HFFc6 (cell line): ENCODE results near the gene TMEM101. TPM values are rescaled to one million over a fixed set of nuclear protein-coding genes. Genes with fewer than 3 reads are reported as not detected.

ENCODE experiments used
- DNase-seq: peaks from one replicate; pipeline ENCODE4 v3.0.0-alpha.2; 2018
- H3K27ac Mint-ChIP-seq: 2 replicates; pipeline ENCODE4 v1.8.0; 2020; ENCODE audit warnings: mild to moderate bottlenecking, mixed read lengths
- H3K27me3 Mint-ChIP-seq: 2 replicates; pipeline ENCODE4 v1.8.0; 2021; ENCODE audit warnings: mild to moderate bottlenecking, moderate library complexity, mixed read lengths; ENCODE audit not compliant: insufficient read depth
- H3K36me3 Mint-ChIP-seq: 2 replicates; pipeline ENCODE4 v1.8.0; 2021; ENCODE audit warnings: low read depth, mixed read lengths
- H3K4me1 Mint-ChIP-seq: 2 replicates; pipeline ENCODE4 v1.8.0; 2020; ENCODE audit warnings: low read depth, mixed read lengths
- H3K4me3 Mint-ChIP-seq: 2 replicates; pipeline ENCODE4 v1.8.0; 2020; ENCODE audit warnings: mild to moderate bottlenecking, moderate library complexity, mixed read lengths
- H3K9me3 Mint-ChIP-seq: 2 replicates; pipeline ENCODE4 v1.8.0; 2020; ENCODE audit warnings: mild to moderate bottlenecking, mixed read lengths
- CTCF ChIP-seq: fragments of 200-600 bp; sonication (generic); IDR thresholded peaks from 2 replicates; pipeline ENCODE4 v1.5.0; 2021; ENCODE audit warnings: antibody characterized with exemption, mild to moderate bottlenecking
- total RNA-seq, 6 experiments: library from RNA; stranded (reverse); fragmentation: NEBNext Ultra II Directional; extraction: Animal tissue kit (Norgen Biotek cat#: 25700); gene quantifications; 2 replicates in 1 of 6; 3 replicates in 5 of 6; pipeline ENCODE4 v1.2.3, GENCODE V29; 2021

The TMEM101 gene
- total RNA-seq, 6 experiments from 2014 or later: 27.8 to 32.7 (median 29.2) TPM

- H3K36me3 Mint-ChIP-seq: 0 out of 2 replicates have a peak, but pooled peaks cover 3% of the 10 kb centered on the region
- H3K27ac Mint-ChIP-seq: no peak overlapping the region
- H3K27me3 Mint-ChIP-seq: peaks cover 4% of the 10 kb centered on the region
- no peak for DNase-seq
- no peaks in the 10 kb centered on the region for H3K9me3 Mint-ChIP-seq
- peaks cover 53% of the 10 kb centered on the region for H3K4me1 Mint-ChIP-seq
- TF ChIP-seq CTCF: no peak
- H3K4me3 Mint-ChIP-seq: no peak overlapping the region
Measured at GRCh38 chr17:44004761-44005526, 9.8 kb downstream of the TMEM101 start.

GRCh38 chr17:44004077-44004760 is 10.5 kb downstream of the TMEM101 start, which contains the start of gene NAGS:
NAGS (plus strand) TSS chr17:44004622; CDS start chr17:44004664, 42 bp downstream.
- no peaks in the 10 kb centered on the region for H3K9me3 Mint-ChIP-seq
- peaks cover 4% of the 10 kb centered on the region for H3K27me3 Mint-ChIP-seq
- H3K4me3 Mint-ChIP-seq: no peak within 1 kb of the TSS
- DNase-seq: no peak
- peaks cover 49% of the 10 kb centered on the region for H3K4me1 Mint-ChIP-seq
- no peaks in the 10 kb centered on the region for H3K36me3 Mint-ChIP-seq
- TF ChIP-seq CTCF: no peak
- H3K27ac Mint-ChIP-seq: no peak within 1 kb of the TSS

DNA sequence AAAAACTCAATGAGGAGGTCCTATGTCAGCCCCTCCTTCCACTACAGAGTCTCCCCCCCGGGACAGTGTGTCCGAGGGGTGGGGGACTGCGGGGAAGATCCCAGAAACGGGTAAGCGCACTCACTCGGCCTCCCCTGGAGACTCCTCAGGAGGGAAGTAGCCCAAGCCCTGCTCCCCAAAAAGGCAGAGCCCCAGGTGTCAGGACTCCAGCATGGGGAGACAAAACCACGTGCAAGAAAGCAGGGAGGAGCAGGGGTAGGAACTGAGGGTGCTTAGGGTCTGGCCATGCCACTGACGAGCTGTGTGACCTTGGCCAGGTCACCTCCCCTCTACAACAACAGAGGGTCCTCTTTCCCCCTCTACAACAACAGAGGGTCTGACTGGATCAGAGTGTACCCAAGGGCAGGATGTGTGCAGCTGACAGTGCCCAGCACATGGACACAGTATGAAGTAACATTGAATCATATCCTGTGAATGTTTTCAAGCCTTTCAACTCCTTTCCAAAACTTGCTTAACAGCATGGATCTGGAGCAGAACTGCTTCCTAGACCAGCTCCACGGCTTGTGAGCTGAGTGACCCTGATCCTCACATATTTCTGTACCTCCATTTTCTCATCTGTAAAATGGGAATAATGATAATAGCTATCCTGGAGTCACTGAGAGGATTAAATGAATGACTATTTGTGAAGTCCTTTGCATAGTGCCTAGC is 12.5 kb downstream of the TMEM101 start:
- Mint-ChIP-seq H3K27ac (peak overlapping the region; percentile 70), H3K9me3 (no peaks in the 10 kb centered on the region), H3K4me1 (peaks cover 45% of the 10 kb centered on the region), H3K4me3 (no peak overlapping the region), H3K36me3 (no peaks in the 10 kb centered on the region), H3K27me3 (peaks cover 2% of the 10 kb centered on the region)
- TF ChIP-seq CTCF: no peak
- DNase-seq: peak; percentile 76

GRCh38 chr17:44001461-44001920 is 13.3 kb downstream of the TMEM101 start:
- TF ChIP-seq CTCF: no peak
- no peak overlapping the region for H3K4me3 Mint-ChIP-seq
- peaks cover 45% of the 10 kb centered on the region for H3K4me1 Mint-ChIP-seq
- H3K9me3 Mint-ChIP-seq: no peaks in the 10 kb centered on the region
- no peak for DNase-seq
- H3K36me3 Mint-ChIP-seq: no peaks in the 10 kb centered on the region
- no peaks in the 10 kb centered on the region; the same call in 1 of the 2 replicates for H3K27me3 Mint-ChIP-seq
- peak overlapping the region; percentile 70 for H3K27ac Mint-ChIP-seq

DNA sequence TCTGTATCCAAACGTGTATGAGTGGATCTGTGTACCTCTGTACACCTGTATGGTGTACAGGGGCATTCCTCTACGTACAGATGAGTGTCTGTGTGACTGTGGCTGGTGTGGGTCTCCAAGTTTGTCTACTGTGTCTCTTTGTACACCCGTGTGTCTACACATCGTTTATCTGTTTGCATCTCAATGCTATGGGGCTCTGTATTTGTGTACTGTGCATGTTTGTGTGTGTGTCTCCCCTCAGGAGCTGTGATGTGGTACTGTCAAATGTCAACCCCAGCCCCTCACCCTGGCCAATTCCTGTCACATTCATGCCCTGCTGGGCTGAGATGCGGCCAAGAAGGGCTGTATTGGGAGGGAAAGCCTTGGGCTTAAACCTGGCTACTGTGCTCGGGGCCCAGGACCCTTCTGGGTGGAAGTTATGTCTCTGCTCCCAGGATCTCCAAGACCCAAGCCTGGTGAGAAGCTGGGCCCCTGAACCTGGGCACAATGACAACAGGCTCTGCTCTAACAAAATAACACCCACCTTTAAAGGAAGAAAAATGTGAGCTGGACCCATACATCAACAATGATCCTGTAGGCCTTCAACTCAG is 13.8 kb downstream of the TMEM101 start:
- peaks cover 2% of the 10 kb centered on the region; the same call in 1 of the 2 replicates for H3K27me3 Mint-ChIP-seq
- no peak for TF ChIP-seq CTCF
- H3K4me3 Mint-ChIP-seq: no peak overlapping the region
- H3K9me3 Mint-ChIP-seq: no peaks in the 10 kb centered on the region
- no peak overlapping the region for H3K27ac Mint-ChIP-seq
- no peaks in the 10 kb centered on the region for H3K36me3 Mint-ChIP-seq
- no peak for DNase-seq
- peaks cover 39% of the 10 kb centered on the region for H3K4me1 Mint-ChIP-seq
